GM23338 (cell line): Measurements from ENCODE around the gene CDH4. TPM values are rescaled to one million over a fixed set of nuclear protein-coding genes. Genes with fewer than 3 reads are reported as not detected.

Experiments used
- ATAC-seq: fragments of 200-7000 bp; cut with Tn5 transposase; 3 replicates; pipeline ENCODE4 v1.9.1; 2020
- DNase-seq: peaks from one replicate; pipeline ENCODE4 v3.0.0-alpha.2; 2015; ENCODE audit warnings: low spot score
- H2AFZ ChIP-seq: fragments of 200-600 bp; sonication (generic); 2 replicates; pipeline ENCODE4 v1.8.0; 2016; ENCODE audit warnings: antibody characterized with exemption, mild to moderate bottlenecking, moderate library complexity
- H3F3A ChIP-seq: fragments of 200-600 bp; sonication (generic); replicated peaks from 2 replicates; pipeline ENCODE4 v1.8.0; 2017; ENCODE audit warnings: antibody characterized with exemption, mixed run types, low read depth
- H3K27ac ChIP-seq: fragments of 200-600 bp; sonication (generic); 2 replicates; pipeline ENCODE4 v1.6.1; 2016; ENCODE audit warnings: low read depth
- H3K27me3 ChIP-seq: fragments of 200-600 bp; sonication (generic); 2 replicates; pipeline ENCODE4 v1.8.0; 2016; ENCODE audit warnings: mild to moderate bottlenecking, mixed run types, moderate library complexity; ENCODE audit not compliant: insufficient read depth
- H3K36me3 ChIP-seq: fragments of 200-600 bp; sonication (generic); 2 replicates; pipeline ENCODE4 v1.8.0; 2016; ENCODE audit warnings: mild to moderate bottlenecking; ENCODE audit not compliant: insufficient read depth
- H3K4me1 ChIP-seq: fragments of 200-600 bp; sonication (generic); 2 replicates; pipeline ENCODE4 v1.8.0; 2016; ENCODE audit warnings: mild to moderate bottlenecking, moderate library complexity; ENCODE audit not compliant: insufficient read depth
- H3K4me2 ChIP-seq: fragments of 200-600 bp; sonication (generic); 2 replicates; pipeline ENCODE4 v1.7.1; 2017; ENCODE audit warnings: mixed run types
- H3K4me3 ChIP-seq: fragments of 200-600 bp; sonication (generic); 2 replicates; pipeline ENCODE4 v1.6.1; 2016; ENCODE audit warnings: mixed run types
- H3K79me2 ChIP-seq: fragments of 200-600 bp; sonication (generic); replicated peaks from 2 replicates; pipeline ENCODE4 v1.8.0; 2017; ENCODE audit warnings: mild to moderate bottlenecking; ENCODE audit not compliant: insufficient read depth
- H3K9me2 ChIP-seq: fragments of 200-600 bp; sonication (generic); 2 replicates; pipeline ENCODE4 v1.8.0; 2017; ENCODE audit not compliant: insufficient read depth
- H4K20me1 ChIP-seq: fragments of 200-600 bp; sonication (generic); replicated peaks from 2 replicates; pipeline ENCODE4 v1.8.0; 2017; ENCODE audit warnings: mild to moderate bottlenecking; ENCODE audit not compliant: insufficient read depth
- H3K27ac Mint-ChIP-seq: 2 replicates; pipeline ENCODE4 v1.8.0; 2020; ENCODE audit warnings: inconsistent platforms, mild to moderate bottlenecking, moderate library complexity, mixed read lengths
- H3K27me3 Mint-ChIP-seq: 3 replicates; pipeline ENCODE4 v1.8.0; 2022; ENCODE audit warnings: low read depth, mild to moderate bottlenecking, moderate library complexity, mixed read lengths, inconsistent platforms; ENCODE audit not compliant: insufficient read depth, poor library complexity
- H3K36me3 Mint-ChIP-seq: 3 replicates; pipeline ENCODE4 v1.8.0; 2021; ENCODE audit warnings: low read depth, mild to moderate bottlenecking, inconsistent platforms, moderate library complexity, mixed read lengths
- H3K4me1 Mint-ChIP-seq: 3 replicates; pipeline ENCODE4 v1.8.0; 2020; ENCODE audit warnings: mild to moderate bottlenecking, inconsistent platforms, mixed read lengths
- H3K4me3 Mint-ChIP-seq: 3 replicates; pipeline ENCODE4 v1.8.0; 2021; ENCODE audit warnings: moderate library complexity, mild to moderate bottlenecking, inconsistent platforms, mixed read lengths
- H3K9me3 Mint-ChIP-seq: 3 replicates; pipeline ENCODE4 v1.8.0; 2020; ENCODE audit warnings: moderate library complexity, mild to moderate bottlenecking, inconsistent platforms, mixed read lengths
- CREB1 ChIP-seq: fragments of 250-450 bp; sonication (Bioruptor Pico); IDR thresholded peaks from 2 replicates; pipeline ENCODE4 v1.5.0; 2020; ENCODE audit warnings: low read depth, mild to moderate bottlenecking, moderate library complexity
- ETS1 ChIP-seq: IDR thresholded peaks from 2 replicates; pipeline ENCODE4 v1.6.1; 2016; ENCODE audit warnings: antibody characterized with exemption
- EZH2 ChIP-seq: fragments of 200-600 bp; sonication (generic); IDR thresholded peaks from one replicate; pipeline ENCODE4 v1.8.0; 2017; ENCODE audit warnings: antibody characterized with exemption, mild to moderate bottlenecking, low read depth; ENCODE audit not compliant: unreplicated experiment
- EZH2phosphoT487 ChIP-seq: fragments of 200-600 bp; sonication (generic); IDR thresholded peaks from one replicate; pipeline ENCODE4 v1.8.1; 2018; ENCODE audit warnings: antibody characterized with exemption; ENCODE audit not compliant: unreplicated experiment
- NANOG ChIP-seq: IDR thresholded peaks from 2 replicates; pipeline ENCODE4 v1.6.1; 2016; ENCODE audit warnings: antibody characterized with exemption, borderline replicate concordance
- POLR2AphosphoS5 ChIP-seq: IDR thresholded peaks from 2 replicates; pipeline ENCODE4 v1.6.1; 2016; ENCODE audit warnings: antibody characterized with exemption, low read depth
- STAT1 ChIP-seq: IDR thresholded peaks from one replicate; pipeline ENCODE4 v1.6.1; 2016; ENCODE audit warnings: antibody characterized with exemption; ENCODE audit not compliant: unreplicated experiment
- ZNF114 ChIP-seq: fragments of 250-450 bp; sonication (Bioruptor Pico); IDR thresholded peaks from 2 replicates; pipeline ENCODE4 v1.5.0; 2020; ENCODE audit warnings: mild to moderate bottlenecking, moderate library complexity
- ZNF331 ChIP-seq: fragments of 250-450 bp; sonication (Bioruptor Pico); IDR thresholded peaks from 2 replicates; pipeline ENCODE4 v1.5.0; 2020; ENCODE audit warnings: low read depth, mild to moderate bottlenecking, moderate library complexity
- polyA plus RNA-seq: library from polyadenylated mRNA; unstranded; fragments of >200 nt; fragmentation: Nextera tagmentation; extraction: Ambion mirVana; gene quantifications from 2 replicates; pipeline ENCODE4 v1.2.1, GENCODE V29; 2016
- total RNA-seq: library from RNA; depleted of rRNA; stranded (reverse); fragments of >200 nt; shearing (Covaris generic); gene quantifications from 2 replicates; pipeline ENCODE4 v1.2.3, GENCODE V29; 2014
- TF ChIP-seq, protein P1 (sequence below): IDR thresholded peaks from one replicate; pipeline ENCODE4 v1.6.1; 2018; ENCODE audit warnings: antibody characterized with exemption; ENCODE audit not compliant: unreplicated experiment
- TF ChIP-seq, protein P2 (sequence below), 2 experiments: fragments of 200-600 bp in 1 of 2; sonication (generic) in 1 of 2; conservative IDR thresholded peaks; 2 replicates each; pipeline versions ENCODE4 v1.5.1 to v1.6.1; 2016 to 2017; ENCODE audit warnings: antibody characterized with exemption in 2 of 2, low read depth in 2 of 2, mild to moderate bottlenecking in 2 of 2, moderate library complexity in 1 of 2

The CDH4 gene
- total and polyA plus RNA-seq, 2 experiments from 2014 or later = 1.2 to 4.2 TPM

GRCh38 chr20:61810066-61810737 lies 558.1 kb downstream of the CDH4 start:
- no peak overlapping the region for H3K4me3 Mint-ChIP-seq

GRCh38 chr20:61810738-61811135 lies 558.7 kb downstream of the CDH4 start:
- H3K36me3 Mint-ChIP-seq = no peaks in the 10 kb centered on the region
- peaks cover 14% of the 10 kb centered on the region for H3K4me1 Mint-ChIP-seq
- 0 out of 2 replicates have a peak, but pooled peaks cover 3% of the 10 kb centered on the region for H3F3A ChIP-seq
- ATAC-seq = no peak
- H3K4me1 ChIP-seq = no peaks in the 10 kb centered on the region
- DNase-seq = no peak
- no peak overlapping the region for H3K27ac ChIP-seq
- no peaks in the 10 kb centered on the region for H3K79me2 ChIP-seq
- H2AFZ ChIP-seq = no peak overlapping the region
- H3K27me3 Mint-ChIP-seq = peaks cover 19% of the 10 kb centered on the region
- no peaks in the 10 kb centered on the region for H4K20me1 ChIP-seq
- no peaks in the 10 kb centered on the region for H3K9me2 ChIP-seq
- H3K36me3 ChIP-seq = no peaks in the 10 kb centered on the region
- TF ChIP-seq ZNF331 (no peak), ZNF114 (CRISPR knock-in tag) (no peak), EZH2 (no peak), ETS1 (no peak), POLR2AphosphoS5 (no peak), CREB1 (CRISPR knock-in tag) (no peak)
- TF ChIP-seq, protein P1, sequence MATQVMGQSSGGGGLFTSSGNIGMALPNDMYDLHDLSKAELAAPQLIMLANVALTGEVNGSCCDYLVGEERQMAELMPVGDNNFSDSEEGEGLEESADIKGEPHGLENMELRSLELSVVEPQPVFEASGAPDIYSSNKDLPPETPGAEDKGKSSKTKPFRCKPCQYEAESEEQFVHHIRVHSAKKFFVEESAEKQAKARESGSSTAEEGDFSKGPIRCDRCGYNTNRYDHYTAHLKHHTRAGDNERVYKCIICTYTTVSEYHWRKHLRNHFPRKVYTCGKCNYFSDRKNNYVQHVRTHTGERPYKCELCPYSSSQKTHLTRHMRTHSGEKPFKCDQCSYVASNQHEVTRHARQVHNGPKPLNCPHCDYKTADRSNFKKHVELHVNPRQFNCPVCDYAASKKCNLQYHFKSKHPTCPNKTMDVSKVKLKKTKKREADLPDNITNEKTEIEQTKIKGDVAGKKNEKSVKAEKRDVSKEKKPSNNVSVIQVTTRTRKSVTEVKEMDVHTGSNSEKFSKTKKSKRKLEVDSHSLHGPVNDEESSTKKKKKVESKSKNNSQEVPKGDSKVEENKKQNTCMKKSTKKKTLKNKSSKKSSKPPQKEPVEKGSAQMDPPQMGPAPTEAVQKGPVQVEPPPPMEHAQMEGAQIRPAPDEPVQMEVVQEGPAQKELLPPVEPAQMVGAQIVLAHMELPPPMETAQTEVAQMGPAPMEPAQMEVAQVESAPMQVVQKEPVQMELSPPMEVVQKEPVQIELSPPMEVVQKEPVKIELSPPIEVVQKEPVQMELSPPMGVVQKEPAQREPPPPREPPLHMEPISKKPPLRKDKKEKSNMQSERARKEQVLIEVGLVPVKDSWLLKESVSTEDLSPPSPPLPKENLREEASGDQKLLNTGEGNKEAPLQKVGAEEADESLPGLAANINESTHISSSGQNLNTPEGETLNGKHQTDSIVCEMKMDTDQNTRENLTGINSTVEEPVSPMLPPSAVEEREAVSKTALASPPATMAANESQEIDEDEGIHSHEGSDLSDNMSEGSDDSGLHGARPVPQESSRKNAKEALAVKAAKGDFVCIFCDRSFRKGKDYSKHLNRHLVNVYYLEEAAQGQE = no peak
- TF ChIP-seq, protein P2, sequence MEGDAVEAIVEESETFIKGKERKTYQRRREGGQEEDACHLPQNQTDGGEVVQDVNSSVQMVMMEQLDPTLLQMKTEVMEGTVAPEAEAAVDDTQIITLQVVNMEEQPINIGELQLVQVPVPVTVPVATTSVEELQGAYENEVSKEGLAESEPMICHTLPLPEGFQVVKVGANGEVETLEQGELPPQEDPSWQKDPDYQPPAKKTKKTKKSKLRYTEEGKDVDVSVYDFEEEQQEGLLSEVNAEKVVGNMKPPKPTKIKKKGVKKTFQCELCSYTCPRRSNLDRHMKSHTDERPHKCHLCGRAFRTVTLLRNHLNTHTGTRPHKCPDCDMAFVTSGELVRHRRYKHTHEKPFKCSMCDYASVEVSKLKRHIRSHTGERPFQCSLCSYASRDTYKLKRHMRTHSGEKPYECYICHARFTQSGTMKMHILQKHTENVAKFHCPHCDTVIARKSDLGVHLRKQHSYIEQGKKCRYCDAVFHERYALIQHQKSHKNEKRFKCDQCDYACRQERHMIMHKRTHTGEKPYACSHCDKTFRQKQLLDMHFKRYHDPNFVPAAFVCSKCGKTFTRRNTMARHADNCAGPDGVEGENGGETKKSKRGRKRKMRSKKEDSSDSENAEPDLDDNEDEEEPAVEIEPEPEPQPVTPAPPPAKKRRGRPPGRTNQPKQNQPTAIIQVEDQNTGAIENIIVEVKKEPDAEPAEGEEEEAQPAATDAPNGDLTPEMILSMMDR (conservative IDR thresholded peaks at IDR 0.05; ENCODE audit: low read depth in 2 of 2) = no peak
- H3K4me3 Mint-ChIP-seq = no peak overlapping the region
- no peak overlapping the region for H3K4me3 ChIP-seq
- no peak overlapping the region for H3K4me2 ChIP-seq
- H3K27ac Mint-ChIP-seq = no peak overlapping the region
- no peaks in the 10 kb centered on the region for H3K9me3 Mint-ChIP-seq
- no peaks in the 10 kb centered on the region for H3K27me3 ChIP-seq

More at GRCh38 chr20:61810066-61810737, 558.1 kb downstream of the CDH4 start:
- Histone ChIP-seq H2AFZ (no peak overlapping the region), H3K36me3 (no peaks in the 10 kb centered on the region), H3F3A (0 out of 2 replicates have a peak, but pooled peaks cover 3% of the 10 kb centered on the region), H3K9me2 (no peaks in the 10 kb centered on the region), H3K4me1 (no peaks in the 10 kb centered on the region), H3K4me2 (no peak overlapping the region), H3K4me3 (no peak overlapping the region), H3K27me3 (no peaks in the 10 kb centered on the region), H3K79me2 (no peaks in the 10 kb centered on the region), H4K20me1 (no peaks in the 10 kb centered on the region), H3K27ac (no peak overlapping the region)
- H3K36me3 Mint-ChIP-seq = no peaks in the 10 kb centered on the region
- no peak for DNase-seq
- peaks cover 23% of the 10 kb centered on the region for H3K27me3 Mint-ChIP-seq
- no peaks in the 10 kb centered on the region for H3K9me3 Mint-ChIP-seq
- H3K4me1 Mint-ChIP-seq = peaks cover 14% of the 10 kb centered on the region
- ATAC-seq = no peak
- H3K27ac Mint-ChIP-seq = no peak overlapping the region
- TF ChIP-seq EZH2 (no peak), ETS1 (no peak), CREB1 (CRISPR knock-in tag) (no peak), STAT1 (no peak), ZNF114 (CRISPR knock-in tag) (no peak), POLR2AphosphoS5 (no peak), ZNF331 (no peak), EZH2phosphoT487 (no peak), NANOG (no peak)
